ENCODE data around the gene NPAS2.

Gene NPAS2

GRCh38 chr2:100998235-100998573 is 178.3 kb downstream of the NPAS2 start:
- TF ChIP-seq, protein P1, sequence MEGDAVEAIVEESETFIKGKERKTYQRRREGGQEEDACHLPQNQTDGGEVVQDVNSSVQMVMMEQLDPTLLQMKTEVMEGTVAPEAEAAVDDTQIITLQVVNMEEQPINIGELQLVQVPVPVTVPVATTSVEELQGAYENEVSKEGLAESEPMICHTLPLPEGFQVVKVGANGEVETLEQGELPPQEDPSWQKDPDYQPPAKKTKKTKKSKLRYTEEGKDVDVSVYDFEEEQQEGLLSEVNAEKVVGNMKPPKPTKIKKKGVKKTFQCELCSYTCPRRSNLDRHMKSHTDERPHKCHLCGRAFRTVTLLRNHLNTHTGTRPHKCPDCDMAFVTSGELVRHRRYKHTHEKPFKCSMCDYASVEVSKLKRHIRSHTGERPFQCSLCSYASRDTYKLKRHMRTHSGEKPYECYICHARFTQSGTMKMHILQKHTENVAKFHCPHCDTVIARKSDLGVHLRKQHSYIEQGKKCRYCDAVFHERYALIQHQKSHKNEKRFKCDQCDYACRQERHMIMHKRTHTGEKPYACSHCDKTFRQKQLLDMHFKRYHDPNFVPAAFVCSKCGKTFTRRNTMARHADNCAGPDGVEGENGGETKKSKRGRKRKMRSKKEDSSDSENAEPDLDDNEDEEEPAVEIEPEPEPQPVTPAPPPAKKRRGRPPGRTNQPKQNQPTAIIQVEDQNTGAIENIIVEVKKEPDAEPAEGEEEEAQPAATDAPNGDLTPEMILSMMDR (IDR thresholded peaks at IDR 0.05; ENCODE audit: low read depth, low read length): no peak
- no peak for DNase-seq (ENCODE audit: extremely low read depth, low read depth)

- TF ChIP-seq, protein P1 (IDR thresholded peaks at IDR 0.05; ENCODE audit: low read depth, low read length): no peak
- no peak for DNase-seq (ENCODE audit: extremely low read depth, low read depth)
Observed at GRCh38 chr2:100999995-101000394, 180.1 kb downstream of the NPAS2 start.

GRCh38 chr2:101001691-101002561 is 182.0 kb downstream of the NPAS2 start, which contains the start of gene RPL31:
RPL31 (plus strand) TSS chr2:101002289; CDS start chr2:101002702, 413 bp downstream.
- TF ChIP-seq, protein P1 (IDR thresholded peaks at IDR 0.05; ENCODE audit: low read depth, low read length): no peak
- DNase-seq (ENCODE audit: extremely low read depth, low read depth): peak; percentile 93

- TF ChIP-seq, protein P1 (IDR thresholded peaks at IDR 0.05; ENCODE audit: low read depth, low read length): no peak
- DNase-seq (ENCODE audit: extremely low read depth, low read depth): no peak
Observed at GRCh38 chr2:101002562-101003277, 182.8 kb downstream of the NPAS2 start.

GRCh38 chr2:101003278-101003775 is 183.4 kb downstream of the NPAS2 start:
- TF ChIP-seq, protein P1 (IDR thresholded peaks at IDR 0.05; ENCODE audit: low read depth, low read length): no peak
- DNase-seq (ENCODE audit: extremely low read depth, low read depth): no peak

DNA sequence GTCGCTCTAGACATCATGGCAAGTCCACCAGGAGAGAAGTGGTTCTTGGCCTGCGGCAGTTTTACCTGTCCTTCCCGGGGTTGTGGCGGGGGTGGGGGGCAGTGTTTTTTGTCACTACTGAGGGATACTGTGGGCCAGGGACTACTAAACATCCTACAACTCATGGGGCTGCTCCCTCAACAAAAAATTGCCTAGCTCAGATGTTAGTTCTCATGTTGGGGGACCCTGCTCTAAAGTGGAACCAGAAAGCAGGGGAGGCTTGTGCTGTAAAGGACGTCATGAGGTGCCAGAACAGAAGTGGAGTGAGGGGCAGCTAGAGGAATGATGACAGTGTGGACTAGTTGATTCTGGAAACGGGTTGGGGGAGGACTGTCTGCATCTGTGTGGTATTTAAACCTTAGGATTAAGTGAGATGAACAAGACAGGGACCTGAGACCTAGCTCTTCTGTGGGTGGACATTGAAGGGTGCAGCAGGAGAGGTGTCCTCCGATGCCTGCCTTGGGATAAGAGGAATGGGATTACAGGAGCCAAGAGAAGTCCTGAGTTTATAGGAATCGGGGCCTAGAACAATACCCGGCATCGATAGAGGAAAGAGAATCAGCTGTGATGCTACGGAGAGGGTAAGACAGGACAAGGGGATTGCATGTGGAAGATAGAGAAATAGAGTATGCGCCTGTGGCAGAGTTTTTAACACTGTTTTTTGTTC is 184.8 kb downstream of the NPAS2 start:
- DNase-seq (ENCODE audit: extremely low read depth, low read depth): no peak
- TF ChIP-seq, protein P1 (IDR thresholded peaks at IDR 0.05; ENCODE audit: low read depth, low read length): no peak

Data from AG09319 (cell line).